ENCODE results near the gene TASP1.
"Not testable (repeated sequence)": the region's sequence is repeated elsewhere in the genome, so short reads cannot be mapped to it uniquely, and the experiment has no call there.

TASP1 gene

DNA sequence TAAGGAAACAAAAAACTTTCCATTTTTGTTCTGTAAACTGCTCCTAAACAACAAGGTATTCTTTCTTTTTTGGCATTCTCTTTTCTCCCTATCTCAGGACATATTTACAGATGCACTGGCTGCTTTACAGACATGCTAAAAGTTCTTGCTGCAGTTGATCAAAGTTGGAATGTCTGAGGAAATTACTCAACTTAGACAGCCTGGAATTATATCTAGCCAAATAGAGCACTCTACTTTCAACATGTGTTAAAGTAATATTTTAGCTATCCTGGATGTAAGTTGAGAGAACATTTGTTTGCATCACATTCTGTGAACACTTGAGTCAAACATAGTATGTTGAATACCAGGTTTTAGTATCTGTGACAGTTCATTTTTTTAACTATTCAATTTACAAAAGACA is 24.8 kb downstream of the TASP1 start:
- Histone ChIP-seq H3K79me2 (ENCODE audit: low read length) (no peaks in the 10 kb centered on the region), H3K4me2 (ENCODE audit: low read length) (no peak overlapping the region)

DNA sequence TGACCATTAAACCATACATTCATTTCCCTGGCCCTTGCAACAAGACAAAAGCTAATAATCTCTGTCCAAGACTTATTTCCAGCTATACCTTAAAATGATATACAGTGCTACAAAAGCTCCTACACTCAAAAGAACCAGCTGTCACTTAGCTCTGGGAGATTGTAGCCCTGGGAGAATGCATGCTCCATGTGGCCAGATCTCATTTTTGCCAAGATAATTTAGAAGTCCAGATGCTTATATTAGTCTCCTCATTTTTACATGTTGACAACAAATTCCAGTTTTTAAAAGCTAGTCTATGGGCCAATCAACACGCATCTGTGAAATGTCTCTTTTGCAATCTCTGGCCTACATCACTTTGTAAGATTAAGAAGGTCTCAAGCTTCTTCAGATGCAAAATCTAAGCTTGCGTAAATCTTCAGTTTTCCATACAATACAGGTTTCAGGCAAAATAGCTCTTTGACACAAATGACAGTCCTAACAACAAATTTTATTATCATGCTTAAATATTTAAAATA is 27.1 kb downstream of the TASP1 start:
- Histone ChIP-seq H3K4me2 (ENCODE audit: low read length) (no peak overlapping the region), H3K9ac (ENCODE audit: low read length) (no peak overlapping the region), H4K20me1 (ENCODE audit: insufficient read depth, low read length) (no peaks in the 10 kb centered on the region), H3K36me3 (replicated peaks; ENCODE audit: low read depth, low read length) (no peaks in the 10 kb centered on the region), H3K4me3 (ENCODE audit: low read length) (no peak overlapping the region), H3K4me1 (ENCODE audit: low read length) (no peaks in the 10 kb centered on the region), H3K9me3 (ENCODE audit: insufficient read depth, low read length) (no peaks in the 10 kb centered on the region), H3K27ac (ENCODE audit: low read length) (no peak overlapping the region), H2AFZ (ENCODE audit: low read depth, low read length) (no peak overlapping the region), H3K27me3 (ENCODE audit: low read depth, low read length) (no peaks in the 10 kb centered on the region), H3K79me2 (ENCODE audit: low read length) (no peaks in the 10 kb centered on the region)
- TF ChIP-seq, protein P1, sequence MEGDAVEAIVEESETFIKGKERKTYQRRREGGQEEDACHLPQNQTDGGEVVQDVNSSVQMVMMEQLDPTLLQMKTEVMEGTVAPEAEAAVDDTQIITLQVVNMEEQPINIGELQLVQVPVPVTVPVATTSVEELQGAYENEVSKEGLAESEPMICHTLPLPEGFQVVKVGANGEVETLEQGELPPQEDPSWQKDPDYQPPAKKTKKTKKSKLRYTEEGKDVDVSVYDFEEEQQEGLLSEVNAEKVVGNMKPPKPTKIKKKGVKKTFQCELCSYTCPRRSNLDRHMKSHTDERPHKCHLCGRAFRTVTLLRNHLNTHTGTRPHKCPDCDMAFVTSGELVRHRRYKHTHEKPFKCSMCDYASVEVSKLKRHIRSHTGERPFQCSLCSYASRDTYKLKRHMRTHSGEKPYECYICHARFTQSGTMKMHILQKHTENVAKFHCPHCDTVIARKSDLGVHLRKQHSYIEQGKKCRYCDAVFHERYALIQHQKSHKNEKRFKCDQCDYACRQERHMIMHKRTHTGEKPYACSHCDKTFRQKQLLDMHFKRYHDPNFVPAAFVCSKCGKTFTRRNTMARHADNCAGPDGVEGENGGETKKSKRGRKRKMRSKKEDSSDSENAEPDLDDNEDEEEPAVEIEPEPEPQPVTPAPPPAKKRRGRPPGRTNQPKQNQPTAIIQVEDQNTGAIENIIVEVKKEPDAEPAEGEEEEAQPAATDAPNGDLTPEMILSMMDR (IDR thresholded peaks at IDR 0.05; ENCODE audit: low read depth, low read length): no peak
- TF ChIP-seq EZH2phosphoT487 (IDR thresholded peaks at IDR 0.05; ENCODE audit: low read depth): no peak

More for the DNA sequence above, 24.8 kb downstream of the TASP1 start:
- TF ChIP-seq, protein P1 (IDR thresholded peaks at IDR 0.05; ENCODE audit: low read depth, low read length): no peak
- no peak for TF ChIP-seq EZH2phosphoT487 (IDR thresholded peaks at IDR 0.05; ENCODE audit: low read depth)
- Histone ChIP-seq H3K4me3 (ENCODE audit: low read length) (no peak overlapping the region), H3K9ac (ENCODE audit: low read length) (no peak overlapping the region), H4K20me1 (ENCODE audit: insufficient read depth, low read length) (no peaks in the 10 kb centered on the region), H2AFZ (ENCODE audit: low read depth, low read length) (no peak overlapping the region), H3K36me3 (replicated peaks; ENCODE audit: low read depth, low read length) (no peaks in the 10 kb centered on the region), H3K27ac (ENCODE audit: low read length) (no peak overlapping the region), H3K4me1 (ENCODE audit: low read length) (no peaks in the 10 kb centered on the region), H3K27me3 (ENCODE audit: low read depth, low read length) (no peaks in the 10 kb centered on the region), H3K9me3 (ENCODE audit: insufficient read depth, low read length) (no peaks in the 10 kb centered on the region)

DNA sequence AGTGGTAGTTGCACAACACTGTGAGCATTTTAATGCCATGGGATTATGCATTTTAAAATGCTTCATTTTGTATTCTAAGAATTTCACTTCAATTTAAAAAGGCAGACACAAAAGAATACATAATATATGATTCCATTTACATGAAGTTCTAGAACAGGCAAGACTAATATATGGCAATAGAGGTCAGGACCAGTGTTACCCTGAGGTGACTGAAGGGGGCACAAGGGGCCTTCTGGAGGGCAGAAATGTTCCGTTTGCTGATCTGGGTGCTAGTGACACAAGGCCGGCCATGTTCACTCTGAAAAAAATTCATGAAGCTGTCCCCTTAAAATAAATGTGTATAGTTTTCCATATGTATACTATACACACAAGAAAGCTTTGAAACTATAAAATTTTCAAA is 28.5 kb downstream of the TASP1 start:
- Histone ChIP-seq H3K36me3 (replicated peaks; ENCODE audit: low read depth, low read length) (no peaks in the 10 kb centered on the region), H4K20me1 (ENCODE audit: insufficient read depth, low read length) (no peaks in the 10 kb centered on the region), H3K27ac (ENCODE audit: low read length) (no peak overlapping the region), H3K9ac (ENCODE audit: low read length) (no peak overlapping the region), H3K4me1 (ENCODE audit: low read length) (no peaks in the 10 kb centered on the region), H3K27me3 (ENCODE audit: low read depth, low read length) (no peaks in the 10 kb centered on the region), H3K9me3 (ENCODE audit: insufficient read depth, low read length) (no peaks in the 10 kb centered on the region), H3K4me3 (ENCODE audit: low read length) (no peak overlapping the region), H2AFZ (ENCODE audit: low read depth, low read length) (no peak overlapping the region), H3K4me2 (ENCODE audit: low read length) (no peak overlapping the region), H3K79me2 (ENCODE audit: low read length) (no peaks in the 10 kb centered on the region)
- TF ChIP-seq EZH2phosphoT487 (IDR thresholded peaks at IDR 0.05; ENCODE audit: low read depth): no peak
- TF ChIP-seq, protein P1 (IDR thresholded peaks at IDR 0.05; ENCODE audit: low read depth, low read length): peak; percentile 86

DNA sequence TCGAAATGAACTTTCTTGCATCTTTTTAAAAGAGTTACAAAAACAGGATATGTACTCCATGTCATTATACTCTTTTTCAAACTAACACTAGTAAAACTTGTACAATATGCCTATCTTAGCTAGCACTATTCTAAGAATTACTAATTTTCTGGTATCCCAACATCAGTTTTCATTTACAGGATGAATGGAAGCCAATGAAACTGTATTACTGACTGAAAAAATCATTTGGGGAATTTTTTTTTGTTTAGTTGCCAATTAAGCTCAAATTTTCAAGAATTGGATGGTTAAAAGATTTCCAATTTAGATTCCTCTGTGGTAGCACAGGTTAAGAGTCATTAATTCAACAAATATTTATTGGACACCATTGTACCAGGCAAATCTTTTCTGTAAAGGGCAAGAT is 30.7 kb downstream of the TASP1 start:
- no peak overlapping the region for H3K4me2 ChIP-seq (ENCODE audit: low read length)
- H3K27ac ChIP-seq (ENCODE audit: low read length): no peak overlapping the region
- H3K9ac ChIP-seq (ENCODE audit: low read length): no peak overlapping the region
- no peak for TF ChIP-seq EZH2phosphoT487 (IDR thresholded peaks at IDR 0.05; ENCODE audit: low read depth)
- TF ChIP-seq, protein P1 (IDR thresholded peaks at IDR 0.05; ENCODE audit: low read depth, low read length): no peak
- H3K4me3 ChIP-seq (ENCODE audit: low read length): no peak overlapping the region
- no peaks in the 10 kb centered on the region for H3K4me1 ChIP-seq (ENCODE audit: low read length)
- H3K27me3 ChIP-seq (ENCODE audit: low read depth, low read length): no peaks in the 10 kb centered on the region
- H4K20me1 ChIP-seq (ENCODE audit: insufficient read depth, low read length): no peaks in the 10 kb centered on the region
- H3K79me2 ChIP-seq (ENCODE audit: low read length): no peaks in the 10 kb centered on the region
- no peaks in the 10 kb centered on the region for H3K36me3 ChIP-seq (replicated peaks; ENCODE audit: low read depth, low read length)
- H3K9me3 ChIP-seq (ENCODE audit: insufficient read depth, low read length): no peaks in the 10 kb centered on the region
- H2AFZ ChIP-seq (ENCODE audit: low read depth, low read length): no peak overlapping the region

DNA sequence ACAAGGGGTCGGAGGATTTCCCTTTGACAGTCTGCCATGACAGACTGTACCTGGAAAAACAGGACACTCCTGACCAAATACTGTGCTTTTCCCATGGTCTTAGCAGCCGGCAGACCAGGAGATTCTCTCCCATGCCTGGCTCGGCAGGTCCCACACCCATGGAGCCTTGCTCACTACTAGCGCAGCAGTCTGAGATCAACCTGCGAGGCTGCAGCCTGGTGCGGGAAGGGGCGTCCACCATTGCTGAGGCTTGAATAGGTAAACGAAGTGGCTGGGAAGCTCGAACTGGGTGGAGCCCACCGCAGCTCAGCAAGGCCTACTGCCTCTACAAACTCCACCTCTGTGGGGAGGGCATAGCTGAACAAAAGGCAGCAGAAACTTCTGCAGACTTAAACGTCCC is 45.3 kb downstream of the TASP1 start:
- not testable (repeated sequence) for H3K4me1 ChIP-seq (ENCODE audit: low read length); H3K36me3 ChIP-seq (replicated peaks; ENCODE audit: low read depth, low read length); H3K4me2 ChIP-seq (ENCODE audit: low read length); H3K27me3 ChIP-seq (ENCODE audit: low read depth, low read length); H3K79me2 ChIP-seq (ENCODE audit: low read length); H3K27ac ChIP-seq (ENCODE audit: low read length); H4K20me1 ChIP-seq (ENCODE audit: insufficient read depth, low read length); H3K4me3 ChIP-seq (ENCODE audit: low read length); H3K9ac ChIP-seq (ENCODE audit: low read length); H3K9me3 ChIP-seq (ENCODE audit: insufficient read depth, low read length); H2AFZ ChIP-seq (ENCODE audit: low read depth, low read length)

Measured in OCI-LY3 (cell line).